ENCODE results near the gene DYSF.
A peak's percentile ranks its signal among the peaks of the same experiment; 100 is the strongest.

Gene DYSF

DNA sequence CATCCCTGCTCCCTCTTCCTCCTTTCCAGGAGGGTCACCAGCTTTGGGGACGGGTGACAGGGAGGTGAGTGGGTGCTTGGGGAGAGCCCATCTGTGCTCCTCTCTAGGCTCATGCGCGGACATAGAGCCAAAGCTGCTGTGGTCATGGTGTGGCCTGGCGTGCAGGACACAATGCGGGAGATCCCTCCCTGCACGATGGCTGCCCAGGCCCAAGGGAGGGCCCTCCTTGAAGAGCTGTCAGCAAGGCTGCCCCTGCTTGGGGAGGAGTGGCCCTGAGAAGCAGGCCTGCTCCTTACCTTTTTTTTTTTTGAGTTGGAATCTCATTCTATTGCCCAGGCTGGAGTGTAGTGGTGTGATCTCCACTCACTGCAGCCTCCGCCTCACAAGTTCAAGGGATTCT is 111.4 kb downstream of the DYSF start:
- Histone ChIP-seq H3K27ac (ENCODE audit: extremely low read depth, low read depth, low read length) (no peak overlapping the region), H3K9me3 (ENCODE audit: control insufficient read depth, insufficient read depth, low read depth, low read length) (no peaks in the 10 kb centered on the region), H3K4me1 (ENCODE audit: control insufficient read depth, insufficient read depth, low read length) (no peaks in the 10 kb centered on the region), H3K4me3 (ENCODE audit: low read depth, low read length) (no peak overlapping the region), H3K36me3 (ENCODE audit: control insufficient read depth in 2 of 2, insufficient read depth in 1 of 2, low read length in 2 of 2) (no peaks in the 10 kb centered on the region)
- CTCF ChIA-PET = interaction anchor here (0.6 to 1.0 kb wide), 2 partner anchors 9 to 11 kb away, joined by 3 to 5 read pairs; no protein-coding TSS in a partner anchor
- no peak for TF ChIP-seq ZNF174 (tag by site-specific recombination; IDR thresholded peaks at IDR 0.05)
- TF ChIP-seq ZNF362 (tag by site-specific recombination; IDR thresholded peaks at IDR 0.05) = 0 out of 2 replicates have a peak, but pooled peaks have one; percentile 24
- POLR2A ChIA-PET = no interaction called here

DNA sequence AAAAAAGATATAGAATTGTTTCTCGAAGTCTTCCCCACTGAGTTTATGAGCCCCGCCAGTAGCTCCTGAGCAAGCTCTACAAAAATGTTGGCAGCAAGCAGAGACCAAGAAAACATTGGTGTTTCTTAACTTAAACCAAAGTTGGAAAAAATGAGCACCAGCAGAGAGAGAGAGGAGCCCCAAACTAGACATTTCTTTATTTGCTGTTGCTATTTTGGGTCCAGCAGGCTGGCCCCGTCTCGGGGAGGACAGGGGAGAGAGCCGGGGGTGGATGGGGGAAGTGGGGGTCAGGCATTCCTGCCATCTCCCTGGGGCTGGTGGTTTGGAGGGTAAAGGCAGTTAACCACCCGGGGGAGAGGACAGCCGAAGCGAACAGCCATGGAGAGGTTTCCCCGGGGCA is 113.0 kb downstream of the DYSF start:
- TF ChIP-seq ZNF184 (tag by site-specific recombination; IDR thresholded peaks at IDR 0.05) (no peak), ZNF112 (tag by site-specific recombination; IDR thresholded peaks at IDR 0.05) (no peak), YY2 (tag by site-specific recombination; IDR thresholded peaks at IDR 0.05) (no peak), ZNF311 (tag by site-specific recombination; IDR thresholded peaks at IDR 0.05; ENCODE audit: borderline replicate concordance) (no peak), GLIS2 (tag by site-specific recombination; IDR thresholded peaks at IDR 0.05) (no peak), ZNF514 (tag by site-specific recombination; IDR thresholded peaks at IDR 0.05) (no peak), HOXC10 (CRISPR knock-in tag; IDR thresholded peaks at IDR 0.05) (no peak)
- TF ChIP-seq, protein P1, sequence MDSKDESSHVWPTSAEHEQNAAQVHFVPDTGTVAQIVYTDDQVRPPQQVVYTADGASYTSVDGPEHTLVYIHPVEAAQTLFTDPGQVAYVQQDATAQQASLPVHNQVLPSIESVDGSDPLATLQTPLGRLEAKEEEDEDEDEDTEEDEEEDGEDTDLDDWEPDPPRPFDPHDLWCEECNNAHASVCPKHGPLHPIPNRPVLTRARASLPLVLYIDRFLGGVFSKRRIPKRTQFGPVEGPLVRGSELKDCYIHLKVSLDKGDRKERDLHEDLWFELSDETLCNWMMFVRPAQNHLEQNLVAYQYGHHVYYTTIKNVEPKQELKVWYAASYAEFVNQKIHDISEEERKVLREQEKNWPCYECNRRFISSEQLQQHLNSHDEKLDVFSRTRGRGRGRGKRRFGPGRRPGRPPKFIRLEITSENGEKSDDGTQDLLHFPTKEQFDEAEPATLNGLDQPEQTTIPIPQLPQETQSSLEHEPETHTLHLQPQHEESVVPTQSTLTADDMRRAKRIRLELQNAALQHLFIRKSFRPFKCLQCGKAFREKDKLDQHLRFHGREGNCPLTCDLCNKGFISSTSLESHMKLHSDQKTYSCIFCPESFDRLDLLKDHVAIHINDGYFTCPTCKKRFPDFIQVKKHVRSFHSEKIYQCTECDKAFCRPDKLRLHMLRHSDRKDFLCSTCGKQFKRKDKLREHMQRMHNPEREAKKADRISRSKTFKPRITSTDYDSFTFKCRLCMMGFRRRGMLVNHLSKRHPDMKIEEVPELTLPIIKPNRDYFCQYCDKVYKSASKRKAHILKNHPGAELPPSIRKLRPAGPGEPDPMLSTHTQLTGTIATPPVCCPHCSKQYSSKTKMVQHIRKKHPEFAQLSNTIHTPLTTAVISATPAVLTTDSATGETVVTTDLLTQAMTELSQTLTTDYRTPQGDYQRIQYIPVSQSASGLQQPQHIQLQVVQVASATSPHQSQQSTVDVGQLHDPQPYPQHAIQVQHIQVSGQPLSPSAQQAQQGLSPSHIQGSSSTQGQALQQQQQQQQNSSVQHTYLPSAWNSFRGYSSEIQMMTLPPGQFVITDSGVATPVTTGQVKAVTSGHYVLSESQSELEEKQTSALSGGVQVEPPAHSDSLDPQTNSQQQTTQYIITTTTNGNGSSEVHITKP (tag by site-specific recombination; IDR thresholded peaks at IDR 0.05) = no peak
- TF ChIP-seq, protein P2, sequence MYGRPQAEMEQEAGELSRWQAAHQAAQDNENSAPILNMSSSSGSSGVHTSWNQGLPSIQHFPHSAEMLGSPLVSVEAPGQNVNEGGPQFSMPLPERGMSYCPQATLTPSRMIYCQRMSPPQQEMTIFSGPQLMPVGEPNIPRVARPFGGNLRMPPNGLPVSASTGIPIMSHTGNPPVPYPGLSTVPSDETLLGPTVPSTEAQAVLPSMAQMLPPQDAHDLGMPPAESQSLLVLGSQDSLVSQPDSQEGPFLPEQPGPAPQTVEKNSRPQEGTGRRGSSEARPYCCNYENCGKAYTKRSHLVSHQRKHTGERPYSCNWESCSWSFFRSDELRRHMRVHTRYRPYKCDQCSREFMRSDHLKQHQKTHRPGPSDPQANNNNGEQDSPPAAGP (tag by site-specific recombination; IDR thresholded peaks at IDR 0.05) = no peak
- ChIA-PET CTCF (interaction anchor here (0.7 kb wide), 1 partner anchor 415 kb away, joined by 3 read pairs; no protein-coding TSS in a partner anchor), POLR2A (no interaction called here)
- Histone ChIP-seq H3K4me3 (ENCODE audit: low read depth, low read length) (no peak overlapping the region), H3K9me3 (ENCODE audit: control insufficient read depth, insufficient read depth, low read depth, low read length) (no peaks in the 10 kb centered on the region), H3K4me1 (ENCODE audit: control insufficient read depth, insufficient read depth, low read length) (no peaks in the 10 kb centered on the region), H3K27ac (ENCODE audit: extremely low read depth, low read depth, low read length) (no peak overlapping the region), H3K36me3 (ENCODE audit: control insufficient read depth in 2 of 2, insufficient read depth in 1 of 2, low read length in 2 of 2) (no peaks in the 10 kb centered on the region)

DNA sequence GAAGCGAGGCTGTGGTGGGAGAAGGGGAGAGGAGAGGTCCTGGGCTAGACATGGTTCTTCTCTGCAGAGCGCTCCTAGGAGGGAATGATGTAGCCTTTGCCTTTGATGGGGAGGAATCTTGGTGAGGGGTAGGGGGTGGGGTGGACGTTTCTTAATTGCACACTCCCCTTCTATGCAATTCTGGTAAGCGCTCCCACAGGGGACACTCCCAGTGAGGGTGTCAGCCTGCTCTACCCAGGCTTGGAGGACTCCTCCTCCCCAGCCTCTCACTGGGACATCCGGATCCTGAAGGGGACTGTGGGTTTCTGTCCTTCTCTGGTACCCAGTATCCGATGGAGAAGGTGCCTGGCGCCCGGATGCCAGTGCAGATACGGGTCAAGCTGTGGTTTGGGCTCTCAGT is 114.3 kb downstream of the DYSF start:
- Histone ChIP-seq H3K36me3 (ENCODE audit: control insufficient read depth in 2 of 2, insufficient read depth in 1 of 2, low read length in 2 of 2) (no peaks in the 10 kb centered on the region), H3K4me3 (ENCODE audit: low read depth, low read length) (no peak overlapping the region), H3K27ac (ENCODE audit: extremely low read depth, low read depth, low read length) (no peak overlapping the region), H3K4me1 (ENCODE audit: control insufficient read depth, insufficient read depth, low read length) (no peaks in the 10 kb centered on the region), H3K9me3 (ENCODE audit: control insufficient read depth, insufficient read depth, low read depth, low read length) (no peaks in the 10 kb centered on the region)
- ChIA-PET POLR2A (no interaction called here), CTCF (no interaction called here)
- TF ChIP-seq ZBTB7A (tag by site-specific recombination; IDR thresholded peaks at IDR 0.05; ENCODE audit: low read depth) (no peak), ZNF561 (tag by site-specific recombination; IDR thresholded peaks at IDR 0.05; ENCODE audit: borderline replicate concordance) (no peak), ZNF610 (tag by site-specific recombination; IDR thresholded peaks at IDR 0.05; ENCODE audit: borderline replicate concordance) (no peak), ZNF362 (tag by site-specific recombination; IDR thresholded peaks at IDR 0.05) (no peak), ZBTB8A (tag by site-specific recombination; IDR thresholded peaks at IDR 0.05) (no peak), ZNF394 (tag by site-specific recombination; IDR thresholded peaks at IDR 0.05; ENCODE audit: borderline replicate concordance) (no peak), SP2 (tag by site-specific recombination; IDR thresholded peaks at IDR 0.05) (no peak)
- TF ChIP-seq, protein P3, sequence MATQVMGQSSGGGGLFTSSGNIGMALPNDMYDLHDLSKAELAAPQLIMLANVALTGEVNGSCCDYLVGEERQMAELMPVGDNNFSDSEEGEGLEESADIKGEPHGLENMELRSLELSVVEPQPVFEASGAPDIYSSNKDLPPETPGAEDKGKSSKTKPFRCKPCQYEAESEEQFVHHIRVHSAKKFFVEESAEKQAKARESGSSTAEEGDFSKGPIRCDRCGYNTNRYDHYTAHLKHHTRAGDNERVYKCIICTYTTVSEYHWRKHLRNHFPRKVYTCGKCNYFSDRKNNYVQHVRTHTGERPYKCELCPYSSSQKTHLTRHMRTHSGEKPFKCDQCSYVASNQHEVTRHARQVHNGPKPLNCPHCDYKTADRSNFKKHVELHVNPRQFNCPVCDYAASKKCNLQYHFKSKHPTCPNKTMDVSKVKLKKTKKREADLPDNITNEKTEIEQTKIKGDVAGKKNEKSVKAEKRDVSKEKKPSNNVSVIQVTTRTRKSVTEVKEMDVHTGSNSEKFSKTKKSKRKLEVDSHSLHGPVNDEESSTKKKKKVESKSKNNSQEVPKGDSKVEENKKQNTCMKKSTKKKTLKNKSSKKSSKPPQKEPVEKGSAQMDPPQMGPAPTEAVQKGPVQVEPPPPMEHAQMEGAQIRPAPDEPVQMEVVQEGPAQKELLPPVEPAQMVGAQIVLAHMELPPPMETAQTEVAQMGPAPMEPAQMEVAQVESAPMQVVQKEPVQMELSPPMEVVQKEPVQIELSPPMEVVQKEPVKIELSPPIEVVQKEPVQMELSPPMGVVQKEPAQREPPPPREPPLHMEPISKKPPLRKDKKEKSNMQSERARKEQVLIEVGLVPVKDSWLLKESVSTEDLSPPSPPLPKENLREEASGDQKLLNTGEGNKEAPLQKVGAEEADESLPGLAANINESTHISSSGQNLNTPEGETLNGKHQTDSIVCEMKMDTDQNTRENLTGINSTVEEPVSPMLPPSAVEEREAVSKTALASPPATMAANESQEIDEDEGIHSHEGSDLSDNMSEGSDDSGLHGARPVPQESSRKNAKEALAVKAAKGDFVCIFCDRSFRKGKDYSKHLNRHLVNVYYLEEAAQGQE (tag by site-specific recombination; IDR thresholded peaks at IDR 0.05) = no peak

All from HEK293 (cell line).